B cell (primary cell): ENCODE data around the gene ZDHHC1. TPM values are rescaled to one million over a fixed set of nuclear protein-coding genes. Genes with fewer than 3 reads are reported as not detected.

Experiments used
- ATAC-seq: fragments of 200-7000 bp; cut with Tn5 transposase; one replicate; pipeline ENCODE4 v1.10.0; 2021; ENCODE audit warnings: low read depth, mild to moderate bottlenecking, moderate number of reproducible peaks, moderate library complexity
- CTCF ChIA-PET: fragments of 350-600 bp; sonication (Branson Sonifier 250); formaldehyde crosslinking; loops from one replicate; lab custom pipeline; 2021; ENCODE audit warnings: antibody characterized with exemption, inconsistent platforms; lab: Charles Lee
- POLR2A ChIA-PET: fragments of 350-600 bp; sonication (Branson Sonifier 250); formaldehyde crosslinking; loops from one replicate; lab custom pipeline; 2021; ENCODE audit warnings: antibody characterized with exemption; lab: Charles Lee
- DNase-seq: peaks from one replicate; pipeline ENCODE4 v3.0.0; 2013
- H2AFZ ChIP-seq: 2 replicates; pipeline ENCODE4 v1.6.1; 2012; ENCODE audit warnings: mild to moderate bottlenecking, low read depth, low read length; ENCODE audit not compliant: insufficient read depth, poor library complexity, severe bottlenecking
- H3K27ac ChIP-seq, 2 donors: 1 replicate in 1 of 2; 2 replicates in 1 of 2; pipeline ENCODE4 v1.5.1; 2012 to 2013; ENCODE audit warnings: low read length in 2 of 2, mild to moderate bottlenecking in 2 of 2, moderate library complexity in 1 of 2
- H3K27me3 ChIP-seq, 4 experiments: fragments of 200-600 bp in 1 of 4; sonication (generic) in 1 of 4; replicated peaks in 1 of 4; 1 replicate in 2 of 4; 2 replicates in 2 of 4; pipeline versions ENCODE4 v1.6.1 to v1.7.0; 2013 to 2016; ENCODE audit warnings: low read length in 3 of 4, mild to moderate bottlenecking in 2 of 4, mixed read lengths in 1 of 4, moderate library complexity in 1 of 4; ENCODE audit not compliant: insufficient read depth in 4 of 4, control insufficient read depth in 3 of 4; ENCODE audit errors: control extremely low read depth in 1 of 4
- H3K36me3 ChIP-seq, 2 experiments: replicated peaks in 1 of 2; 1 replicate in 1 of 2; 2 replicates in 1 of 2; pipeline versions ENCODE4 v1.6.1 to v1.7.1; 2013; ENCODE audit warnings: low read length in 1 of 2; ENCODE audit not compliant: insufficient read depth in 2 of 2, control insufficient read depth in 1 of 2; ENCODE audit errors: control extremely low read depth in 1 of 2, extremely low read depth in 1 of 2
- H3K4me1 ChIP-seq, 2 donors: fragments of 200-600 bp in 1 of 2; sonication (generic) in 1 of 2; 1 replicate in 1 of 2; 2 replicates in 1 of 2; pipeline versions ENCODE4 v1.5.1 to v1.6.1; 2013 to 2017; ENCODE audit warnings: low read length in 2 of 2; ENCODE audit not compliant: control insufficient read depth in 2 of 2, insufficient read depth in 2 of 2
- H3K4me2 ChIP-seq: replicated peaks from 2 replicates; pipeline ENCODE3; 2012; ENCODE audit warnings: mild to moderate bottlenecking, low read depth, low read length; ENCODE audit not compliant: poor library complexity, severe bottlenecking
- H3K4me3 ChIP-seq, 5 experiments: fragments of 200-600 bp in 1 of 5; sonication (generic) in 1 of 5; 1 replicate in 3 of 5; 2 replicates in 2 of 5; pipeline versions ENCODE4 v1.5.1 to v1.7.0; 2011 to 2016; ENCODE audit warnings: low read length in 4 of 5, mild to moderate bottlenecking in 4 of 5, low read depth in 2 of 5, control low read depth in 1 of 5, moderate library complexity in 1 of 5; ENCODE audit not compliant: insufficient read depth in 1 of 5; ENCODE audit errors: control extremely low read depth in 1 of 5, extremely low read depth in 1 of 5
- H3K79me2 ChIP-seq: fragments of 200-600 bp; sonication (generic); one replicate; pipeline ENCODE4 v1.6.0; 2016; ENCODE audit warnings: low read length; ENCODE audit not compliant: control insufficient read depth, insufficient read depth
- H3K9ac ChIP-seq: fragments of 200-600 bp; sonication (generic); 2 replicates; pipeline ENCODE4 v1.6.1; 2017; ENCODE audit warnings: mild to moderate bottlenecking, low read length, moderate library complexity
- H3K9me3 ChIP-seq, 3 donors: one replicate each; pipeline versions ENCODE4 v1.6.1 to v1.7.1; 2013; ENCODE audit warnings: low read length in 2 of 3; ENCODE audit not compliant: control insufficient read depth in 2 of 3, insufficient read depth in 1 of 3; ENCODE audit errors: control extremely low read depth in 1 of 3
- H4K20me1 ChIP-seq: 2 replicates; pipeline ENCODE4 v1.6.0; 2012; ENCODE audit warnings: mild to moderate bottlenecking, low read length; ENCODE audit not compliant: insufficient read depth, control insufficient read depth, poor library complexity, severe bottlenecking
- H3K27ac Mint-ChIP-seq: one replicate; pipeline ENCODE4 v1.8.0; 2021; ENCODE audit warnings: mixed read lengths
- H3K27me3 Mint-ChIP-seq: one replicate; pipeline ENCODE4 v1.8.0; 2021; ENCODE audit warnings: mixed read lengths
- H3K4me1 Mint-ChIP-seq: one replicate; pipeline ENCODE4 v1.8.0; 2021; ENCODE audit warnings: mixed read lengths
- H3K4me3 Mint-ChIP-seq: one replicate; pipeline ENCODE4 v1.8.0; 2021; ENCODE audit warnings: mixed read lengths
- H3K9me3 Mint-ChIP-seq: one replicate; pipeline ENCODE4 v1.8.0; 2022; ENCODE audit warnings: mixed read lengths; ENCODE audit not compliant: insufficient read depth
- EZH2 ChIP-seq: IDR thresholded peaks from 2 replicates; pipeline ENCODE4 v1.6.1; 2012; ENCODE audit warnings: borderline replicate concordance, low read depth, mild to moderate bottlenecking, moderate library complexity, low read length; ENCODE audit not compliant: insufficient read depth, poor library complexity, severe bottlenecking
- WGBS: methylation state at CpG from one replicate; pipeline ENCODE4 v1.1.5; 2013; ENCODE audit warnings: missing lambda C conversion rate; ENCODE audit not compliant: insufficient coverage; 5-methylcytosine and 5-hydroxymethylcytosine counted together
- intact Hi-C: fragments of 100-400 bp; cut with micrococcal nuclease; formaldehyde crosslinking; loops from one replicate; pipeline ENCODE4 v1.10.0; 2022
- polyA plus RNA-seq: library from polyadenylated mRNA; depleted of rRNA; stranded (reverse); fragments of >200 nt; gene quantifications from 2 replicates; pipeline ENCODE4 v1.2.3, GENCODE V29; 2012
- total RNA-seq, 2 donors: library from RNA; stranded (reverse); fragments of 120-200 nt in 1 of 2; gene quantifications; 1 replicate in 1 of 2; 2 replicates in 1 of 2; pipeline versions ENCODE4 v1.2.3 to v1.2.4, GENCODE V29; 2013 to 2022
- TF ChIP-seq, protein P1 (sequence below): fragments of 200-600 bp; IDR thresholded peaks from one replicate; pipeline ENCODE4 v1.8.0; 2022; ENCODE audit warnings: antibody characterized with exemption, mild to moderate bottlenecking

ZDHHC1 gene
- total and polyA plus RNA-seq, 2 donors (not counting 1 experiment from before 2014, with no cell fraction given): 0.58 to 2.8 TPM

DNA sequence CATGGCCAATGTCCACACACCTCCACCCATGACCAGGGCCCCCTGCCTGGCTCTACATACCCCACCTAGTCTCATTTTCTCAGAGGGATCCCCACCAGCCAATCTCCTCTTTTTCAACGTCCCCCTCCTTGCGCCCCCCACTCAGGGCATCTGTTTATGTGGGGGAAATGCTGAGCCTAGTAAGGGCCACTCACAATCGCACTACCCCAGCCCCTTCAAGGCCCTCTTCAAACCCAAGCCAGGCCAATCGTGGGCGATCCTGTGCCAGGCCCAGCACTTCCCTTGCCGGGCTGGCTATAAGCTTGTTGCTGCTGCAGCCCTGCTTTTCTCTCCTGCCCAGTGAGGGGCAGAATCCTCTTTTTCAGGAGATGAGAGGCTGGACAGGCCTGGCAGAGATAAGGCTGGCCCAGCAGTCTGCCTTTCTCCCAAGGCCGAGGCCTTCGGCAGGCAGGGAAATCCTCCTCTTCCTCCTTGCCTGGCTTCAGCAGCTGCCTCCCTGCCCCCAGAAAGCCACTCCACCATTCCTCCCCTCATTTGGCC lies 30.8 kb upstream of the ZDHHC1 start:
- Mint-ChIP-seq H3K4me3 (no peak overlapping the region), H3K4me1 (no peaks in the 10 kb centered on the region), H3K27me3 (no peaks in the 10 kb centered on the region), H3K9me3 (no peaks in the 10 kb centered on the region), H3K27ac (no peak overlapping the region)
- POLR2A ChIA-PET: no interaction called here
- CTCF ChIA-PET: interaction anchor here (1.1 to 4.5 kb wide), 8 partner anchors 9 to 26 kb away, joined by 3 to 29 read pairs (median 5); partner anchors contain the start of gene HSD11B2
- Histone ChIP-seq H3K4me2 (no peak overlapping the region), H3K27ac (no peak overlapping the region), H3K36me3 (peaks cover 0 to 85% of the 10 kb centered on the region in 2 experiments), H3K4me3 (no peak overlapping the region), H2AFZ (no peak overlapping the region), H3K79me2 (peaks cover 16% of the 10 kb centered on the region), H4K20me1 (peaks cover 82% of the 10 kb centered on the region), H3K9me3 (peaks cover 0 to 2% (median 0%) of the 10 kb centered on the region in 3 donors), H3K9ac (no peak overlapping the region), H3K4me1 (no peaks in the 10 kb centered on the region), H3K27me3 (no peaks in the 10 kb centered on the region)
- intact Hi-C loops: no loop called here
- 93% methylated on average over 4 of the region's 8 CpGs for WGBS
- ATAC-seq: no peak
- TF ChIP-seq, protein P1, sequence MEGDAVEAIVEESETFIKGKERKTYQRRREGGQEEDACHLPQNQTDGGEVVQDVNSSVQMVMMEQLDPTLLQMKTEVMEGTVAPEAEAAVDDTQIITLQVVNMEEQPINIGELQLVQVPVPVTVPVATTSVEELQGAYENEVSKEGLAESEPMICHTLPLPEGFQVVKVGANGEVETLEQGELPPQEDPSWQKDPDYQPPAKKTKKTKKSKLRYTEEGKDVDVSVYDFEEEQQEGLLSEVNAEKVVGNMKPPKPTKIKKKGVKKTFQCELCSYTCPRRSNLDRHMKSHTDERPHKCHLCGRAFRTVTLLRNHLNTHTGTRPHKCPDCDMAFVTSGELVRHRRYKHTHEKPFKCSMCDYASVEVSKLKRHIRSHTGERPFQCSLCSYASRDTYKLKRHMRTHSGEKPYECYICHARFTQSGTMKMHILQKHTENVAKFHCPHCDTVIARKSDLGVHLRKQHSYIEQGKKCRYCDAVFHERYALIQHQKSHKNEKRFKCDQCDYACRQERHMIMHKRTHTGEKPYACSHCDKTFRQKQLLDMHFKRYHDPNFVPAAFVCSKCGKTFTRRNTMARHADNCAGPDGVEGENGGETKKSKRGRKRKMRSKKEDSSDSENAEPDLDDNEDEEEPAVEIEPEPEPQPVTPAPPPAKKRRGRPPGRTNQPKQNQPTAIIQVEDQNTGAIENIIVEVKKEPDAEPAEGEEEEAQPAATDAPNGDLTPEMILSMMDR: no peak
- no peak for TF ChIP-seq EZH2
- no peak for DNase-seq
